ENCODE measurements around the gene PLAGL1.

PLAGL1 gene

DNA sequence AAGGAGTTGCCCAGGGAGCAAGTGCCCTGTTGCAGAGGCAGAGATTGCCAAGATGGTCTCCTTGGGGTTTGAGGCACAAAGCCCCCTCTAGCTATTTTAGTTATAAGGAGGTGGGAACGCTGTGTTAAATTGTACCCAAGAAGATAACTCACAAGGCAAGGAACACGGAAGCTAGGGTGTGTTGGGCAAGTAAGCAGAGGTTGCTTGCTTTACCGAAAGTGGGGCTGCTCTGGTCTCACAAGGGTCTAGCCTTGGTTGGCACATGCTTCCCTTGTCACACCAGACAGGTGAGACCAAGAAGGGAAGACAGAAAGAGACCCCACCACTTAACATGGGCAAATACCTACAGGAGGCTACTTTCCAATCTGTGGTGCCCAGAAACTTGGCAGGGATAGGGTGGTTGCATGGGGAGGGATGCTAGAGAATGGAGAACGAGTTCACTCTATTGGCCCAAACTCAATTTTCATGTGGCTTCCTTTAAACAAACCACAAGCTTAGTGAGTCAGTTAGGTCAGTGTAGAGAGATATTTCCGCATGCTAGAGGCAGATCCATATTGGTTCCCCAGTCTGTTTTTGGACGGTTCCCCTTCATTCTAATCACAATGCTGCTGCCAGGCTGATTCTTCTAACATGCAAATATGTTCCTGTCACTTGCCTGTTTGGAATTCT is 42.4 kb downstream of the PLAGL1 start:
- DNase-seq (ENCODE audit: low spot score): no peak

DNA sequence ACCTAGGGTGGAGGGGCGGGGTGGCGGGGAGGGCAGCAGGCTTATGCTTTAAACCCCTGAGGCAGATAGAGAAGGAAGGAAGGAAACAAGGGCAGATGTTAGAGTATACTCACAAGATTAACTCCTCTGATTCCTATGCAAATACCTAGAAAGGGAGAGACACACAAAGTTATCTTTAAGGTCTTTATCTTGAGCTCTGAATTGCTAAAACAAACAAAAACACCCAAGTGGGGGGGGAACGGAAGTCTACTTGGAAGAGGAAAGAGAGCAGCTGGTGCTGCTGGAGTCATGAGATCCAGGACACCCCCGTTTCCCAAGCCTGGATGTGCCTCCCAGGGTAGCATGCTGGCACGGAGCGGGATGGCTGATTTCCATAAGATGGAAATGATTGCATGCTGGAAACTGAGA is 43.4 kb downstream of the PLAGL1 start:
- no peak for DNase-seq (ENCODE audit: low spot score)

DNA sequence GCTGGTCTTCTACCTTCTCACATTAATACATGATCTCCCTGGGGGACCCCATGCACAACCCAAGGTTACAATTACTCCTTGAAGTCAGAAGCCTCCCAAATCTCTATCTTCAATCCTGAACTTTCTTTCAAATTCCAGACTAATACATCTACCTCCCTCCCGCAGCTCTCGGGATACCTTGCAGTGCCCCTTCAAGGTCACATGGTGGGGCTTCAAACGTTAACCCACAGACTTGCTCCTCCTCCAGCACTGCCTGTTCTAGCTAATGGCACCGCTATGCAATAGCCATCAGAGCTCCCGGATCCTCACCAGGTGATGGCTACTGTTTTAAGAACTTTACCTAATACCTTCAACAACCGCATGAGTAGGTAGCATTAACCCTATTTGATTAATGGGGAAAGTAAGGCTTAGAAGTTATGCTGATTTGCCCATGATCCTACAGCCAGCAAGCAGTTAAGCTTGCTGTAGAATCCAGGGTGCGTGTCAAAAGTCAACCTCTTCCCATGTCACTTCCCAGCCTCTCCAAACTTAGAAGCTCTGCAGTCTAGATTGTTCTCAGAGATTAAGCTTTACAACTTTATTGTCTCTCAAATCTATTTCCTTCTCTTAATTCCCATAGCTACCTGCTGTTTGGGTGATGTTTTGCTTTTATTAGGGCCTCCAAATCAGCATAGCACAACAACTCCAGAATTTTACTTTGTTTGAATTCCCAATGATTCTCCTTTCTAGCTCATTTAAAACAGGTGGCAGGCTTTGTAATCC is 44.7 kb downstream of the PLAGL1 start:
- no peak for DNase-seq (ENCODE audit: low spot score)

DNA sequence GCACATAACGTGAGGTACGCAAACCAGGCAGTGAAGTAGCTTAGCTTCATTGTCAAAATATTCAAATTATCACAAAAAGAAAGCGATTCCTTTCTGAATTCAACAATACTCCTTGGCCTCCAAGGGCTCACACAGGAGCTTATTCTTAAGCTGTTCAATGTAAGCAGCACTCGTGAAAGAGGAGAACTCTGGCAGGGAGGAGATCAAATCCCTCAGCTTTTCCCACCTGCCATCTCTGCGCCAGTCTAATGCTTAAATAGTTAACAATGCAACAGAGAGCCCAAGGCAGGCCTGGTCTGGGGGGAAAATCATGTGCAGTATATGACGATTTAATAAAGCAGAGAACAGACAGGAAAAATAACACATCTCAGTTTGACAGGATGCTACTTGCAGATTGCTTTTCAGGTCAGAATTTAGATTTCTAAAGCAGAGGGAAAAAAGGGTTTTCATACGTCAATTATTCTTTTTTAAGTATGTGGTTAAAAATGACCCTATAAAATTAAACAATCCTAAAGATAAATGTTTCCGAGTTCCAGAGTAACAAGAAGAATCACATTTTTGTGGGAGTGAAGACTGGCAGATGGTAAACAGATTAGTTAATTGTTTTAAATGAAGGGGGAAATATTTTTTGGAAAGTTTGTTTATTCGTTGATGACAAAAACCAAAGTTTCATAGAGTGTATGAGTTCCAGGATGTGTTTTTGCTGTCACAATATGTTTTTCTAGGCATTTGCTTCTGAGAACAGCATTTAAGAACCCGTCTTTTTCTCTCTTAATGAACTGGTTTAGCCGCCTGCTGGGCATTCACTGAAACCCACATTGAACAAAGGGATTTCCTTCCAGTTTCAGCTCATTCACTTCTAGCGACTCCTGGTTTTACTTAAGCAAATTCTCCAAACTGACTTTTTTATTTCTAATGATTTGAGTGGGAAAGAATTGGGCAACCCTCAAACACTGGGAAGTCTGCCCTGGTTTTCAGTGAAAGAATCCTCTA is 45.9 kb downstream of the PLAGL1 start:
- DNase-seq (ENCODE audit: low spot score): peak; percentile 11

DNA sequence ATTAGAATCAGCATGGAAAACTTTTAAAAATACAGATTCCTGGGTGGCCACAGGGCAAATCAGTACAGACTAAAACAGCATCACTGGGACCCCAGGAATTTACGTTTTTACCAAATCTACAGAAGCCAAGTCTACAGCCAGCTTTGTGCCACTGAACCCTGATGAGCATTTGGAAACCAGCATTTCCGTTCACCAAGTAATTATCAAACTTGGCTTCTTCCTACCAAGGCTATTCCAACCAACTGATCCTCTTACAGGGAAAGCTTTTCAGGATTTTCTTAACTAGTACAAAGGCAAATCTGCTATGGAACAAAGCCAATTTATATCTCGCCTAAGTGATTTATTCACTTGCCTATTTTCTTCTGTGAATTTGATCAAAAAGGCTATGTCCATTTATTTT is 47.0 kb downstream of the PLAGL1 start:
- DNase-seq (ENCODE audit: low spot score): no peak

DNA sequence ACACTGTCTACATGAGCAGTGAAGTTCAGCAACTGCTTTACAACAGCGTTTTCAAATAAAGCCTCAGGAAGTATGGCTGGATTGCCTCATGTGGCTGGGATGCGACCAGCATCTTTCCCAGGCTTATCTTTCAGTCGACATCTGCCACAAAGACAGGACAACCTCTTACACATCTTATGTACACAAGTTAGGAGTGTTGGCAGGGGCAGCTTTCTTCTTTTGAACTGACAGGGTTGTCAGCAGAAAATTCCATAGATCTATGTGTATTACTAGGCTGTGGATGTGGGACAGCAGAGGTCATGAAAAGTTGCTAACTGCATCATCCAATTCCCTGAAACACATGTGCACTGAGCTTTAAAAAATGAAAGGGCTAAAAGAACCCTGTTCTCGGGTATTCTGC is 48.1 kb downstream of the PLAGL1 start:
- no peak for DNase-seq (ENCODE audit: low spot score)

DNA sequence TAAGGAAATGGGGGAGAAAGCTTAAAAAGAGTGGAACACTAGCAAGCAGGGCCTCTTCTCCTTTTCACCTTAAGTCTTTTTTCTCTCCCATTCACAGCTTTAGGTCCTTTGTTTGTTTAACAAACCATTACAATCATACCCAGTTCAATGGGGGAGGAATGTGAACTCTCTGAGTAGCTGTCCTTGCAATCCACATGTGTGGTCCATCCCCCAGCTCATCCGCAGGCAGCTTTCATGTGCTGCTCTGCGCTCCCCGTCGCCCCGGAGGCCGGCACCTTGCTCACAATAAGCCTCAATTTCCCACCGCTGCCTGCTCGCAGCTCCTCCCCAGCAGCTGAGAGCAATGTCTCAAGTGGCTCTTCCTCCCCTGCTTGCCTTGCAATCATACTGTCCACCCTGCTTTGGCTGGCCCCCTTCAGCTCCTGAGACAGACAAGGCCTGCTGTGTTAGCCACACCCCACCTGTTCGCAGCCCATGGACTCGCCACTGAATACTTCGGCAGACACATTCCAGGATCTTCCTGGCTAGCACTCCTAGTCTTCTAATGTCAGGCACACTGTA is 49.1 kb downstream of the PLAGL1 start:
- DNase-seq (ENCODE audit: low spot score): no peak

DNA sequence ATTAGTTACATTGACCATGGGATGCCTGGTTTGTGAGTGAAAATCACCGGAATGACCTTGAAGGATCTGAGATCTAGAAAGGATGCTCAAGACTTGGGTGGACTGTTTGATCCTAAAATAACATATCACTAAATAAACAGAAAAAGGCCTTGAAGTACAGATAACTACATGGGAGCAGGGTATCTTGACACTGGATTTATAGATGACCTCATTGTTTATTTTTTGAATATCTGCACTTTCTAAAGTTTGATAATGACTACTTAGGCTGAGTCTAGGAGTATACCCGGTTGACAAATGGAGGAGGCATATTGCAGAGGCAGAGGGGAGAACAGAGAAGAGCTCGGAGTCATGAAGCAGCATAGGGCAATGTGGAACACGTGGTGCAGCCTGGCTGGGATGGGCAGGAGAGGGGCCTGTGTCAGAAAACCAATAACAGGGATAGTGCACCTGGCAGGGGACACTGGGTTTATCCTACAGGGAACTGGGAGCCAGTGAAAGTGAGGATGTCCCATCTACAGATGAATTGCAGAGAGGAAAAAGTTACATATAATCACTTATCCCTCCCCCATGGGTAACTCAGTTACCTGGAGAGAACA is 50.3 kb downstream of the PLAGL1 start:
- no peak for DNase-seq (ENCODE audit: low spot score)

DNA sequence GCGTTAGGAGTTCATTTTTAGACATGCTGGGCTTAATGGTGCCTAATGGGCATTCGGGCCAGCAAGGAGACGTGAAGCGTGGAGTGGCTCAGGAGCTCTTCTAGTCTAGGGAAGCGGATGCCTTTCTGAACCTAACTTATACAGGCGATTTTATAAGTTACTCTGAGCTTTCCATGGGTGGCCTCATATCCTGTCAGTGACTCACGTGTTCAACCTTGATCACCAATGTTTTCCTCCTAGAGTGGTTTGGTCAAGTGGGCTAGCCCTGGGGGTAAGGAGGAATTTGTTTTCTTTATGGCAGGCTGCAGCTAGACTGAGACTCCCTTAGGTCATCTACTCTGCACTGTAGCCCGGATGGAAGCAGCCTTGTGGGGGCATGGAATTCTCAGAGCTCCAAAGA is 52.1 kb downstream of the PLAGL1 start:
- no peak for DNase-seq (ENCODE audit: low spot score)

DNA sequence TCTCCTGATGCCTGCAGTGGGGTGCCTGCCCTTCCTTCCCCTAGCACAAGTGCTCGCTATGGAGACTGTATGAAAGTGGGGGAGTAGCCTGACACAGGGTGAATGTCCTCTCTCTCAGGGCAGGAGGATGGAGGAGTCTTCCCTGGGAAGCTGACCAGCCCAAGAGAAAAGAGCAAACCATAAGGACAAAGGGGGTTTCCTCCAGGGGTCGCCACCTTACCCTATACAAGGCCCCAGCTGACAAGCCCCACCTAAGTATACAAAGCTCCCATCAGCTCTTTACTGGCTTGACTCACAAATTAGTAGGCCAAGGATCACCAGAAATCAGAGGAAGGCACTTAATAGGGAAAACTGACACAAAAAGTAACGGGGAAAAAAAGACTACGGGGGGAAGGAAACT is 54.1 kb downstream of the PLAGL1 start:
- DNase-seq (ENCODE audit: low spot score): no peak

DNA sequence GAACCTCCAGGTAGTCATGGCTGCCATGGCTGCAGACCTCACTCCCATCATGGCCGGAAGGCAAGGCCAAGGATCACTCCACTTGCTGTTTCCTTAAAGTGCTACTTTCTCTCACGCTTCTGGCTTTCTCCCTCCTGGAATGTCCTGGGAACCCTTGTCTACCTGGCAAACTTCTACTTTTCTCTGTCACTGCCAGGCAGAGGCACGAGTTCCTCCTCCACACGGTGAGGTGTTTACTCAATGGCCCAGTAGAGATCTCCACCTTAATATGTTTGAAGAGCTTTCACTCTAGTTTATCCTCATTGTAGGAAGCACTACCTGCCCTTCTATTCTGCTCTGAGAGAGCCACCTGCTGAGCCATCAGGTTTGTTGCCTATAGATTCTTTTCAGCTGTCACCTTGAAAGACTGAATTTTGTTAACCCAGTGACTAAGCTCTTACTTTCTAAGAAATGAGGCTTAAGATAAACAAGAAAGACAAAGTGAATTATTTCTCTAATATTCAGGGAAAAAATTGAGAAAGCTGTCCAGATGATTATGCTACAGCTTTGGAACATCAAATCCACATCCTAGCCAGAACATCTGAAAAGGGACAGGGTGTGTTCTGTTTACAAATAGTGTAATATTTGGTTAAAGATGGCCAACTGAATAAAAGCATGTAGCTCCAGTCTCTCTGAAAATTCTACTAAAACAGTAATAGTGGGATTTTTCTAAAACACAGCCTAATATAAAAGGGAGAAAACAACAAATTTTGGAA is 54.9 kb downstream of the PLAGL1 start:
- no peak for DNase-seq (ENCODE audit: low spot score)

DNA sequence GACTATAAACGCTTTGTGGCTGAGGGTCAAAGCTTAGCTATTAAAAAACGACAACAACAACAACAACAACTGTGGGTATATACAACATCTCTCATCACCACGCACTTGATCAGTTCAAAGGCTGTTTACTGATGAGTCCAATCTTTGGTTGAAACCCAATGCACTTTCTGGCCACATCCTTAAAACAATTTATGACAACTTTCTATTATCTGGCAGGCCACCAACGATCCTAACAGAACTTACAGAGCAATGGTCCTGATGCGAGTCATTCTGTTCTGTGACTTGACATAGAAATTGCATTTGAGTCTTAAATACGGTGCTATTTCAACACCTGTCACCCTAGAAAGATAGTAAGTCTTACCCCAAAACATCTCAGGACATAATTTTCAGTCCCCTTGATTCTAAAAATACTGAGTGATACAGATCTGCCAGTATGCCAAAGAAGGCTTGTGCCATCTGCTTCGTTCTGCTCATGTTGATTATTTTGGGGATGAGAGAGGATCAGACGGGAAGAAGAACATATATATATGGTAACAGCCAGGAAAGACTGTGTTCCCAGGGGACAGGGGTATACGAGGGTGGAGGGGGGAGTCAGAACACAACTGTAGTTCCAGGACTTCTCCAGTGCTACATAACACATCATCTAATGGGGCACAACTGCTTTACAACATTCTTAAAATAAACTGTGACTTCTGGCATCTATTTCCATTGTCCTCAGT is 55.8 kb downstream of the PLAGL1 start:
- no peak for DNase-seq (ENCODE audit: low spot score)

DNA sequence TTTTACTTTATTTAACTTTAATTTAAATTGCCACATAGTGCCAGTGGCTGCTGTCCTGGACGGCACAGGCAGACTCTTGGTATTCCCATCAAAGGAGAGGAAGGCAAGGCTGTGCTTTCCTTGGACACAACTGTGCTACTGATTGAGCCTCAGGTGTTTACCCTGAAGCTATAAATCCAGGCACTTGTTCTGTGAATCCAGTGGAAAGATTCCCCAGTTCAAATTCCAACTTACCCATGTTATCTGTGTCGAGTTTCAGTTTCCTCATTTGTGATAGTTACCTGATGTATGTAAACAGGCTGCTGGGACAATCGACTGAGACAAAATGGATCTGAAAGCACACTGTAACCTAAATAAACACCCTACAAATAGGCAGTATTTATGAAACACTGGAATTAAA is 57.2 kb downstream of the PLAGL1 start:
- no peak for DNase-seq (ENCODE audit: low spot score)

DNA sequence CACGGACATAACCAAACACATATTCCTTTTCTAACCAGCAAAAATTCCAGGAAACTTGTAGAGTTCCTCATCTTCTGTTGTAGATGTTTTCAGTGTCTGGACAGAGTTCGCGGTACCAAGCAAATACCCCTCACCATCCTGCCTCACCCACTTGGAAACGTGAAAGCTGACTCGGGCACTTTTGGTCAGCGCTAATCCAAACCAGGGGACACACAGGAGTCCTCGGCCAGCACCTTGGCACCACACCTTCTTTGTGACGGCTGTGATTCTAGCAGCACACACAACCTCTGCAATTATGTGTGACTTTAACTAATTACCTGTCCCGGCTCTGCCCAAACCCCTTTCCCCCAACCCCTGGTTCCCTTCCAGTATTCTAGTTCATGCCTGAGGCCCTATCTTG is 58.1 kb downstream of the PLAGL1 start:
- DNase-seq (ENCODE audit: low spot score): no peak

DNA sequence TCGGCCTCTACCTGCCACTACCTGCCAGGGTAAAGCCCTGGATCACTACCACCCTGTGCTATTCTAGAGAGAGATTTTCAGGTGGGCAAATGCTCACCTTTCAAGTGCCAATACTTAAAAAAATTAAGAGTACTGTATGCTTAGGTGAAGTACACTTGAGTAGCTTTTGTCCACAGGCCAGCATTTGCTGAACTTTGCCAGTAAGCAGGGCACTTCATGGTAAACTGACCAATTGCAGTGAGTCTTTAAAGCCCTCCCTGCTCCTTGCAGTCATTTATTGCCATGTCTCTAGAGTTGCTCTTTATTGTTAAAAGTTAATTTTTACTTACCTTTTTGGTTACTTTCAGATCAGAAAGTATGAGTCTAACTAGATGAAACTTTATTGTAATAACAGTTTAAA is 58.5 kb downstream of the PLAGL1 start:
- DNase-seq (ENCODE audit: low spot score): no peak

DNA sequence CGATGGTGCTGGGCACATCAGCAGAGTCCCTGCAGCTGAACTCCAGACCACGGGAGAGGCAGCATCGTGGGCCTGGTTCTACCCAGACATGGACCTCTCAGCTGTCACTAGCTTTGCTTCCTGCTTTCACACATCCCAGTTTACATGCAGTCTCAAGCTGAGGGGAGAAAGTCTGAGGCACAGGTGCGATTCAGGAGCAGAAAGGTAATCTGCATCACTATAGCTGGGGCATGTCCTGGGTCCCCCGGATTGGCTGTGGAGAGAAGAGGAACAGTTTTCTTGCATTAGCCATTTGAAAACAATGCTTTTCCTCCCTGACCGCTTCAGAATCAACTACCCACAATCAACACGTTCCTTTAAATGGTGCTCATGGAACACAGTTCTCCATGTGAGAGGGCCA is 59.9 kb downstream of the PLAGL1 start:
- no peak for DNase-seq (ENCODE audit: low spot score)

DNA sequence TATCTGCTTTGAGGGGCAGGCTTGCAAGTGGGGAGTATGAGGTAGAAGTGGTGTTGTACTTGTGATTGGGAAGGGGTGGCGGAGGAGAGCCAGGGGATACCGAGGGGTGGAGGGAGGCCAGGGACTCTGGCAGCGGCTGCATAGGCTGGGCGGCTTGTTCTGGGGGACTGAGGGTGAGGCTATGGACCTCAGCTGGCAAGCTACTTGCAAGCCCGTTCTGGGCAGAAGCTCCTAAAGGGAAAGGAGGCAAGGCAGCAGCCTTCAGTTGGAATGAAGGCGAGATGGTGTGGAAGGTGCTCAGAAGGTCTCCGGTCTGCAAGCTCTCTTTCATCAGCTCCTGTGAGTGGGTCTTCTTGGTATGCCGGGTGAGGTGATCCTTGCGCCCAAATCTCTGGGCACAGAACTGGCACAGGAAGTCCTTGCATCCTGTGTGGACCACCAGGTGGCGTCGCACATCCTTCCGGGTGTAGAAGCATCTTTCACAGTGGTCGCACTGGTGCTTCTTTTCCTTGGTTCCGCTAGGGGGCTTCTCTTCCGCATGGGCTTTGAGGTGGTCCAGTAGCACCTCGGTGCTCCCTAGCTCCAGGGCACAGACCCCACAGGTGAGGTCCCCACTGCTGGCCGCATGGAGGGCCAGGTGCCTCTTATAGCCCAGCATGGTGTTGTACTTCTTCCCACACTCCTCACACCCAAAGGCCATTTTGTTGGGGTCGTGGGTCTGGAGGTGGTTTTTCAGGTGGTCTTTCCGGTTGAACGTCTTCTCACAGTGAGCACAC is 66.0 kb downstream of the PLAGL1 start:
- peak; percentile 11 for DNase-seq (ENCODE audit: low spot score)

DNA sequence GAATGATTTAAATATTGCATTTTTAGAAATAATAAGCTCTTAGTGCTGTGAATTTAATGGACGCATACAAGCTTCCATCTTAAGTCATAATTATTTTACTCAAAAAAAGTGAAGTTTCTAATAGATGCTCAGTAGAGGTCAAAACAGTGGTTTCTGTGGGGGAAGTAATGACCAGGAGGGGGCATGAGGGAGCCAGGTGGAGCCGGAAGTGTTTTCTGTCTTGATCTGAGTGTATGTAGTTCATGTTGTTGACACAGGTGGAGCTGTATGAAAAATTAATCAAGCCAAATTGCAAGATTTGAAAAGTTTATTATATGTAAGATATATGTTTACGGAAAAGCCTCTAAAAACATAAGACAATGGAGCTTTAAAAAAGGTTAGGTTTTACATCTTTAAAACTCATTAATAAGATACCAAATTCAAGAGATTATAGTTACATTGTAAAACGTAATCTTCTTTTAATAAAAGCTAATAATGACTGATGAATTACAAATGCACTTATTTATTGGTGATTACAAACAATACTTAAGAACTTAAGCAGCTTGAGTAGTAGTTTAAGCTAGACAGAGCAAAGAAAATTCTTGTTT is 68.0 kb downstream of the PLAGL1 start:
- no peak for DNase-seq (ENCODE audit: low spot score)

DNA sequence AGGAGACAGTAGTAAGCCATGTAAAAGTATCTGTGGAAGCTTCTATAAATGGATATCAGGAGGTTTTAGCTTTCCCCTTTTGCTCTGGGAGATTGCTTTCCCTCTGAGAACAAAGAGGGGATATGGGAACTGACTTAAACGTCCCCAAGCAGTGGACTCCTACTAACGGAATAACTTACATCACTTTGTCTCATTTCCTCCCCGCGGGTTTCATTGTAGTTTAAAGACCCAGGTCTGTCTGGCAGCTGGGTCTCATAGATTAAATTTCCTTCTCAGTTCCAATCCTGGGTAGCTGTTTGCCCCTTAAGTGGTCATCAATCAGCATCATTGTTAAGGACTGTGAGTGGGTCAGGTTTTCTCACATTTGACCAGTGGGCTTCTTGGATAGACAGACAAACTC is 68.7 kb downstream of the PLAGL1 start:
- DNase-seq (ENCODE audit: low spot score): no peak

DNA sequence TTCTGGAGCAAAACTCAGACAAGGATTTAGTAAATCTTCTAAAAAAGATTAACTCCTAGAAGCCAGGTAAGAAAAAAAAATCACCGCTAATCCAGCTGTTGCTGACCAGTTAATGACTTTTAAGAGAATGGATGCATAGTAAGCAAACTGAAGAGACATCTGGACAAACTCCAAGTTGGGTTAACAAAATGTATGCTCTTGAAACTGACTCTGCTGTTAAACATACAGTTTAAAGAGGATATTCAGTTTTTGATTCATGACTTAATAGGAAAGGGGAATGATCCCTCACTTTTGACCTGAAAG is 70.4 kb downstream of the PLAGL1 start:
- DNase-seq (ENCODE audit: low spot score): no peak
